DOHH2 (cell line): Measurements from ENCODE around the gene COL25A1.

Experiments used
- CTCF ChIP-seq: fragments of 200-600 bp; sonication (generic); IDR thresholded peaks from one replicate; pipeline ENCODE4 v1.5.1; 2014; ENCODE audit warnings: antibody characterized with exemption, mild to moderate bottlenecking, low read depth, low read length; ENCODE audit not compliant: poor library complexity, severe bottlenecking
- EZH2phosphoT487 ChIP-seq: fragments of 200-600 bp; sonication (generic); IDR thresholded peaks from 2 replicates; pipeline ENCODE4 v1.6.1; 2017; ENCODE audit warnings: borderline replicate concordance, mild to moderate bottlenecking, antibody characterized with exemption, low read length, moderate library complexity, mixed read lengths

- no peak for TF ChIP-seq CTCF
- TF ChIP-seq EZH2phosphoT487, result no peak
Measured at GRCh38 chr4:109043286-109043685, 259.2 kb downstream of the COL25A1 start.
